ENCODE measurements around the gene OR8B4.

DNA sequence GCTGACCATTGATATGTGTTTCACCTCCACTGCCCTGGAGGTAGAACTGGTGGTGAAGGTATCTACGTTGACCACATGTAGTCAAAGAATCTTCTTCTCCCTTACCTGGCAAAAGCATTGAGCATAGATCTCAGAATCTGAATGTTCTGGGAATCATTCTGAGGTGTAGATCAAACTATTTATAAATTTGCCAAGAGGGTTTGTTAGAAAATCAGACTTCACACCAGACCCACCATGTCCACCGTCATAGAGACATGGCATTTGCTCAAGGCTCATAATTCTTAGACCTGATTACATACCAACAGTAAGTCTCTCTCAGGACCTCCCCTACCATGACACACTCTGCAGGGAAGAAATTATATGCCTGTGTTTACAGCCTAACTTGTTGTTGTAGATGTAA lies 40.3 kb downstream of the OR8B4 start, which contains the start of gene OR8B2:
- TF ChIP-seq POLR2A (IDR thresholded peaks at IDR 0.05; ENCODE audit: extremely low read depth, insufficient read length) (no peak), MYC (IDR thresholded peaks at IDR 0.05; ENCODE audit: low read depth, low read length) (no peak)
- TF ChIP-seq, protein P1, sequence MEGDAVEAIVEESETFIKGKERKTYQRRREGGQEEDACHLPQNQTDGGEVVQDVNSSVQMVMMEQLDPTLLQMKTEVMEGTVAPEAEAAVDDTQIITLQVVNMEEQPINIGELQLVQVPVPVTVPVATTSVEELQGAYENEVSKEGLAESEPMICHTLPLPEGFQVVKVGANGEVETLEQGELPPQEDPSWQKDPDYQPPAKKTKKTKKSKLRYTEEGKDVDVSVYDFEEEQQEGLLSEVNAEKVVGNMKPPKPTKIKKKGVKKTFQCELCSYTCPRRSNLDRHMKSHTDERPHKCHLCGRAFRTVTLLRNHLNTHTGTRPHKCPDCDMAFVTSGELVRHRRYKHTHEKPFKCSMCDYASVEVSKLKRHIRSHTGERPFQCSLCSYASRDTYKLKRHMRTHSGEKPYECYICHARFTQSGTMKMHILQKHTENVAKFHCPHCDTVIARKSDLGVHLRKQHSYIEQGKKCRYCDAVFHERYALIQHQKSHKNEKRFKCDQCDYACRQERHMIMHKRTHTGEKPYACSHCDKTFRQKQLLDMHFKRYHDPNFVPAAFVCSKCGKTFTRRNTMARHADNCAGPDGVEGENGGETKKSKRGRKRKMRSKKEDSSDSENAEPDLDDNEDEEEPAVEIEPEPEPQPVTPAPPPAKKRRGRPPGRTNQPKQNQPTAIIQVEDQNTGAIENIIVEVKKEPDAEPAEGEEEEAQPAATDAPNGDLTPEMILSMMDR (IDR thresholded peaks at IDR 0.05; ENCODE audit: low read depth, low read length), result no peak

All from NB4 (cell line).